Hepatocyte (in vitro differentiated cells): ENCODE measurements around the gene ZNF76. TPM values are rescaled to one million over a fixed set of nuclear protein-coding genes. Genes with fewer than 3 reads are reported as not detected.
A peak's percentile ranks its signal among the peaks of the same experiment; 100 is the strongest.

ENCODE experiments used
- DNase-seq: peaks from one replicate; pipeline ENCODE4 v3.0.0-alpha.2; 2016; ENCODE audit warnings: low spot score
- H2AFZ ChIP-seq: fragments of 200-600 bp; sonication (generic); 2 replicates; pipeline ENCODE4 v1.6.0; 2016; ENCODE audit warnings: antibody characterized with exemption, mild to moderate bottlenecking
- H3K27ac ChIP-seq: fragments of 200-600 bp; sonication (generic); 2 replicates; pipeline ENCODE4 v1.5.1; 2016; ENCODE audit warnings: mild to moderate bottlenecking
- H3K27me3 ChIP-seq: fragments of 200-600 bp; sonication (generic); 2 replicates; pipeline ENCODE4 v1.6.1; 2016
- H3K36me3 ChIP-seq: fragments of 200-600 bp; sonication (generic); replicated peaks from 2 replicates; pipeline ENCODE4 v1.5.1; 2016; ENCODE audit warnings: low read depth; ENCODE audit not compliant: insufficient read depth
- H3K4me1 ChIP-seq: fragments of 200-600 bp; sonication (generic); 2 replicates; pipeline ENCODE4 v1.5.1; 2016; ENCODE audit warnings: mild to moderate bottlenecking, moderate library complexity; ENCODE audit not compliant: insufficient read depth
- H3K4me2 ChIP-seq: fragments of 200-600 bp; sonication (generic); 2 replicates; pipeline ENCODE4 v1.6.0; 2016
- H3K4me3 ChIP-seq: fragments of 200-600 bp; sonication (generic); 2 replicates; pipeline ENCODE4 v1.5.1; 2016; ENCODE audit warnings: mild to moderate bottlenecking
- H3K79me2 ChIP-seq: fragments of 200-600 bp; sonication (generic); 2 replicates; pipeline ENCODE4 v1.6.0; 2017; ENCODE audit warnings: mild to moderate bottlenecking
- H3K9me2 ChIP-seq: fragments of 200-600 bp; sonication (generic); replicated peaks from 2 replicates; pipeline ENCODE4 v1.6.0; 2017; ENCODE audit warnings: mild to moderate bottlenecking; ENCODE audit not compliant: insufficient read depth
- H3K9me3 ChIP-seq: fragments of 200-600 bp; sonication (generic); 2 replicates; pipeline ENCODE4 v1.5.1; 2016; ENCODE audit warnings: low read depth, mild to moderate bottlenecking
- H4K20me1 ChIP-seq: fragments of 200-600 bp; sonication (generic); 2 replicates; pipeline ENCODE4 v1.6.0; 2016; ENCODE audit warnings: mild to moderate bottlenecking; ENCODE audit not compliant: insufficient read depth, poor library complexity, severe bottlenecking
- EZH2 ChIP-seq: fragments of 200-600 bp; sonication (generic); IDR thresholded peaks from 2 replicates; pipeline ENCODE4 v1.6.1; 2016; ENCODE audit warnings: antibody characterized with exemption, mild to moderate bottlenecking, borderline replicate concordance
- EZH2phosphoT487 ChIP-seq: fragments of 200-600 bp; sonication (generic); IDR thresholded peaks from one replicate; pipeline ENCODE4 v1.6.1; 2018; ENCODE audit warnings: antibody characterized with exemption, mild to moderate bottlenecking, low read depth, moderate library complexity; ENCODE audit not compliant: unreplicated experiment, severe bottlenecking
- WGBS: methylation state at CpG from one replicate; pipeline ENCODE4 v1.1.6; 2016; ENCODE audit warnings: low lambda C conversion rate; ENCODE audit errors: missing lambda C conversion rate; 5-methylcytosine and 5-hydroxymethylcytosine counted together
- polyA plus RNA-seq: library from polyadenylated mRNA; unstranded; fragments of >200 nt; fragmentation: Nextera tagmentation; extraction: Ambion mirVana; gene quantifications from 2 replicates; pipeline ENCODE4 v1.2.1, GENCODE V29; 2016
- total RNA-seq: library from RNA; depleted of rRNA; stranded (reverse); fragments of >200 nt; gene quantifications from 2 replicates; pipeline ENCODE4 v1.2.3, GENCODE V29; 2014
- TF ChIP-seq, protein P1 (sequence below): fragments of 200-600 bp; sonication (generic); IDR thresholded peaks from 2 replicates; pipeline ENCODE4 v1.5.1; 2016; ENCODE audit warnings: antibody characterized with exemption, mild to moderate bottlenecking; ENCODE audit not compliant: poor library complexity

The ZNF76 gene
- total and polyA plus RNA-seq, 2 experiments from 2014 or later: 17.0 to 28.0 TPM

DNA sequence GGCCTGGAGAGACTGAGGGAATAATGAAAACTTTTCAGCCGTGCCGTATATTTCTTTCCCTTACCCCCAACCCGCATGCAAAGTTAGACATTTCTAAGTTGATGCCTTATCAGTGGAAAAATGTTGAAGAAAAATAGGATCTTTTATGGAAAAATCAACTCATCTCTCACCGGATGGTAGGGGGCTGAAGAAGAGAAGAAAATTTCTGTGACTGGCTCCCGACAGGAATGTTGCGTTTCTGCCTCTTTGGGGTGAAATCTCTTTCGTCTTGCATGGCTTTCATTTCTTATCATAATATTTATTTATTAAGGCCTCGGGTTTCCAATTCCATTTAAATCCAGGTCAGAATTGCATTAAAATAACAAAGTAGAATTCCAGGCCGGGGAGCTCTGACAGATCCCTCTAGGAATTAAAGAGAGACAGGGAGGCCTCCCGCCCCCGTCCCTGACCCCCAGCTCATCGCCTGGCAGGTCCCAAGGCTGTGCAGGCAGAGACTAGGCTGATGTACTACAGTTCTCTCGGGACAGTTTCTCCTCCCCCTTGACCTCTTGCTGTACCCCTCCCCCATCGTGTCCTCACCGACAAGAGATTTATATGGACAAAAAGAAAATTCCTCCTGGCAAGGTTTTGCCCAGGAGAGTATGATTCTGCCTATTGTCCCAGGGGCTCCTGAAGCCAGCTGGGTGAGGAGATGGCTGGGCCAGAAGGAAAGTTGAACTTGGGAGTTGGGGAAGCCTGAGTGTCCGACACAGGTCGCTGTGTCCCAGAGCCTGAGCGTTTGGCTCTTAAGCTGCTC is 44.5 kb upstream of the ZNF76 start:
- H3K9me2 ChIP-seq: no peaks in the 10 kb centered on the region
- peaks cover 27% of the 10 kb centered on the region for H3K27me3 ChIP-seq
- WGBS: 17% methylated on average over 18 of the region's 18 CpGs
- DNase-seq: peak; percentile 15
- H4K20me1 ChIP-seq: no peaks in the 10 kb centered on the region
- peaks cover 39% of the 10 kb centered on the region for H3K4me1 ChIP-seq
- no peaks in the 10 kb centered on the region for H3K9me3 ChIP-seq
- H3K4me3 ChIP-seq: peak overlapping the region; percentile 78
- H2AFZ ChIP-seq: no peak overlapping the region
- no peak for TF ChIP-seq EZH2
- TF ChIP-seq EZH2phosphoT487: no peak
- TF ChIP-seq, protein P1, sequence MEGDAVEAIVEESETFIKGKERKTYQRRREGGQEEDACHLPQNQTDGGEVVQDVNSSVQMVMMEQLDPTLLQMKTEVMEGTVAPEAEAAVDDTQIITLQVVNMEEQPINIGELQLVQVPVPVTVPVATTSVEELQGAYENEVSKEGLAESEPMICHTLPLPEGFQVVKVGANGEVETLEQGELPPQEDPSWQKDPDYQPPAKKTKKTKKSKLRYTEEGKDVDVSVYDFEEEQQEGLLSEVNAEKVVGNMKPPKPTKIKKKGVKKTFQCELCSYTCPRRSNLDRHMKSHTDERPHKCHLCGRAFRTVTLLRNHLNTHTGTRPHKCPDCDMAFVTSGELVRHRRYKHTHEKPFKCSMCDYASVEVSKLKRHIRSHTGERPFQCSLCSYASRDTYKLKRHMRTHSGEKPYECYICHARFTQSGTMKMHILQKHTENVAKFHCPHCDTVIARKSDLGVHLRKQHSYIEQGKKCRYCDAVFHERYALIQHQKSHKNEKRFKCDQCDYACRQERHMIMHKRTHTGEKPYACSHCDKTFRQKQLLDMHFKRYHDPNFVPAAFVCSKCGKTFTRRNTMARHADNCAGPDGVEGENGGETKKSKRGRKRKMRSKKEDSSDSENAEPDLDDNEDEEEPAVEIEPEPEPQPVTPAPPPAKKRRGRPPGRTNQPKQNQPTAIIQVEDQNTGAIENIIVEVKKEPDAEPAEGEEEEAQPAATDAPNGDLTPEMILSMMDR: no peak
- H3K4me2 ChIP-seq: peak overlapping the region; percentile 95
- H3K79me2 ChIP-seq: peaks cover 27% of the 10 kb centered on the region
- H3K36me3 ChIP-seq: no peaks in the 10 kb centered on the region
- peak overlapping the region; percentile 76 for H3K27ac ChIP-seq

DNA sequence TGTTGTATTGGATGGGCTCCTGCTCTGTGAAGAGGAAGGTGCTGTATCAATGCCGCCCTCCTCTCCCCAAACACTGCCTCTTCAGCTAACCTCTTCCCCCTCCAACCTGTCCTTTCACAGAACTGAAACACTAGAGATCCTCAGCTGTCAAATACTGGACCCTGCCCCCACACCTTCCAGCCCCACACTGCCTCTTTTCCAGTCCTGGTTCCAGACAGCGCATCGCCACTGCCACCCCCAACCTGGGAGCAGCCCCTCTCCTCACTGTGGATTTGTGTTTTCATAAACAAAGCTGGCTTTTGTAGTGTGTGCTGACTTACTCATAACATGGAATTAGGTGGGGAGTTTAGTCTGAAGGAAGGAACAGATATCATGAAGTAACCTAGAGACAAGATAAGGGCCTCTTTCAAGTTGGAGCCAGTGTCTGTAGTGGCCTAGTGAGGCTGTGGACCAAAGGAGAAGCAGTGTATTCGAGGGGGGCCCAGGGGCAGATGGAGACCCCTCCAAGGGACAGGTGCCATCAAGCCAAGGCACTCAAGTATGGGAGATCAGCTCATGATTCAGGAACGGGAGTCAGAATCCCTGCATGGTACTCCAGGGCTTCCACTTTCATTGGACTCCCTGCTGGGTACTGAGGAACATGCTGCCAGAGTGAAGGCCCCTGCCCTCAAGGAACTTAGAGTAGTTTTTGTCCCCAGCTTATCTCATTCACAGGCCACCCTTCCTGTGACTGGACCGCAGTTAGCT is 43.7 kb upstream of the ZNF76 start:
- Histone ChIP-seq H3K27me3 (peaks cover 24% of the 10 kb centered on the region), H3K4me3 (no peak overlapping the region), H3K36me3 (no peaks in the 10 kb centered on the region), H3K9me2 (no peaks in the 10 kb centered on the region), H3K4me2 (peak overlapping the region; percentile 95), H3K9me3 (no peaks in the 10 kb centered on the region), H3K27ac (peak overlapping the region; percentile 31), H3K4me1 (peaks cover 39% of the 10 kb centered on the region), H4K20me1 (no peaks in the 10 kb centered on the region), H2AFZ (no peak overlapping the region), H3K79me2 (peaks cover 32% of the 10 kb centered on the region)
- TF ChIP-seq EZH2 (no peak), EZH2phosphoT487 (no peak)
- TF ChIP-seq, protein P1: no peak
- DNase-seq: no peak
- WGBS: 49% methylated on average over 6 of the region's 6 CpGs

DNA sequence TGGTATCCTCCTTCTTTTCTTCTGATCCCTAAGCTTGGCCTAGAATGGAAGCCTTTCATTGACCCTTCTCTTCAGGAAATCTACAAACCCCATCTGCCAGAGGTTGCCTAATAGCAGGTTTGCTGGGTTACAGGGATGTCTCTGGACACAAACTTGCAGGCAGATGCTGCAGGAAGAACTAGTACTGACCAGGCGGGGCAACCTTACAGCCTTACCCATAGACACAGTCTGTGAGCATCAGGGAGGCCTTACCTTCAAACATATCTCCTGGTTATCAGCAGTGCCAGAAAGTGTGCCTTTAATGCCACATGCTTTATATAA is 43.2 kb upstream of the ZNF76 start:
- Histone ChIP-seq H3K27me3 (peaks cover 18% of the 10 kb centered on the region), H3K36me3 (no peaks in the 10 kb centered on the region), H3K4me1 (peaks cover 39% of the 10 kb centered on the region), H3K27ac (peak overlapping the region; percentile 19), H3K4me2 (peak overlapping the region; percentile 95), H3K4me3 (no peak overlapping the region), H4K20me1 (no peaks in the 10 kb centered on the region), H2AFZ (no peak overlapping the region), H3K9me2 (no peaks in the 10 kb centered on the region), H3K79me2 (peaks cover 35% of the 10 kb centered on the region), H3K9me3 (no peaks in the 10 kb centered on the region)
- no peak for TF ChIP-seq EZH2phosphoT487
- TF ChIP-seq EZH2: no peak
- TF ChIP-seq, protein P1: no peak
- WGBS: 95% methylated on average over 1 of the region's 1 CpG
- no peak for DNase-seq
